Esophagus (tissue), 2 donors: Measurements from ENCODE around the gene MIEN1. TPM values are rescaled to one million over a fixed set of nuclear protein-coding genes. Genes with fewer than 3 reads are reported as not detected.
"Not testable (repeated sequence)": the region's sequence is repeated elsewhere in the genome, so short reads cannot be mapped to it uniquely, and the experiment has no call there.

Source experiments
- H3K27ac ChIP-seq, 2 donors: one replicate each; pipeline ENCODE4 v1.5.1; 2013; ENCODE audit warnings: low read depth in 2 of 2, mild to moderate bottlenecking in 2 of 2, inconsistent platforms in 1 of 2, low read length in 1 of 2, moderate library complexity in 1 of 2
- H3K27me3 ChIP-seq, 2 donors: one replicate each; pipeline ENCODE4 v1.6.1; 2013; ENCODE audit warnings: low read length in 2 of 2, control low read depth in 1 of 2, mild to moderate bottlenecking in 1 of 2; ENCODE audit not compliant: insufficient read depth in 2 of 2, control insufficient read depth in 1 of 2
- H3K36me3 ChIP-seq, 2 donors: one replicate each; pipeline ENCODE4 v1.6.1; 2013; ENCODE audit warnings: low read length in 1 of 2; ENCODE audit not compliant: control insufficient read depth in 2 of 2, insufficient read depth in 2 of 2
- H3K4me1 ChIP-seq, 2 donors: one replicate each; pipeline ENCODE4 v1.6.1; 2013; ENCODE audit warnings: low read length in 1 of 2; ENCODE audit not compliant: control insufficient read depth in 2 of 2, insufficient read depth in 2 of 2
- H3K4me3 ChIP-seq, 2 donors: one replicate each; pipeline ENCODE4 v1.5.1; 2013; ENCODE audit warnings: low read length in 2 of 2, mild to moderate bottlenecking in 2 of 2, low read depth in 1 of 2, moderate library complexity in 1 of 2
- H3K9me3 ChIP-seq, 2 donors: one replicate each; pipeline ENCODE4 v1.6.1; 2013; ENCODE audit warnings: mild to moderate bottlenecking in 2 of 2, low read depth in 1 of 2, low read length in 1 of 2, moderate library complexity in 1 of 2; ENCODE audit not compliant: control insufficient read depth in 2 of 2, insufficient read depth in 1 of 2
- WGBS, 2 donors: extraction: QIAGEN DNeasy Blood & Tissue Kit; methylation state at CpG; one replicate each; pipeline ENCODE4 v1.1.7; 2013; 5-methylcytosine and 5-hydroxymethylcytosine counted together
- polyA plus RNA-seq, 2 donors: library from polyadenylated mRNA; stranded (reverse); fragments of 200-250 nt; gene quantifications; one replicate each; pipeline ENCODE4 v1.2.3, GENCODE V29; 2013
- donor health status: healthy with polysubstance abuse.
- donor health status: Bipolar disorder and iron deficiency.

MIEN1 gene
- polyA plus RNA-seq, 2 donors = 57.5 to 98.6 TPM

DNA sequence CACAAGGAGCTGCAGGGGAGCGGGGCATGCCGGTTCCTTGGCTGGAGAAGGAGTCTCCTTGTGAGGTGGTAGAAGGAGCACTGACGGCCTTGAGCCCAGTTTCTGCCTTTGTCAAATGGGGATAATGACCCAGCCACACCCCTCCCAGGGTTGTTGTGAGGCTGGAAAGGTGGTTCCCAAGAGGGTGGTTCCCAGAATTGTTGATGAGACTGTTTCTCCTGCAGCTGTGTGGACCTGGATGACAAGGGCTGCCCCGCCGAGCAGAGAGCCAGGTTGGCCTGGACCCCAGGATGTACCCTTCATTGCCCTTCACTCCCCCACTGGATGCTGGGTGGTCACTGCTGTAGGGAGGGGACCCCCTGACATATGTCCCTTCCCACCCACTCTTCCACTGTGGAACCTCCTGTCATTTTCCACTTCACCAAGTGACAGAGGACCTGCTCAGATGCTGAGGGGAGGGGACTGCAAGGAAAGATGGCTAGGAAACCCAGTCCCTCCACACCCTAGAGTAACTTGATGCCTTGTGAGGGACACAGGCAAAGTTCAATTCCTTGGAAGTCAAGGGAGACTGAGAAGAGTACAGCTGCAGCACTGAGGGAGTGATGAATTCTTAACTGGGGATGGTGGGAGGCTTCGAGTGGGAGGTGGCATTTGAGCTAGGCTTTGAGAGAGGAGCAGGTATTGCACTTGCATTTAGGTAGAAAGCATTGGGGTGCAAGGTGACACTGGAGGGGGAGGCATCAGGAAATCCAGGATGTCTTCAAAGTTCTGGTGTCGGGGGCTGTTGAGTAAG, 10.6 kb downstream of the MIEN1 start:
- H3K4me1 ChIP-seq = peaks cover 9 to 18% of the 10 kb centered on the region in 2 donors
- peak overlapping the region; percentile 32 to 35 for H3K27ac ChIP-seq
- H3K9me3 ChIP-seq = no peaks in the 10 kb centered on the region
- 77 to 86% methylated on average over 7 of the region's 7 CpGs for WGBS, 2 donors
- H3K27me3 ChIP-seq = no peaks in the 10 kb centered on the region
- H3K36me3 ChIP-seq = peaks cover 10 to 38% of the 10 kb centered on the region in 2 donors
- no peak overlapping the region for H3K4me3 ChIP-seq

DNA sequence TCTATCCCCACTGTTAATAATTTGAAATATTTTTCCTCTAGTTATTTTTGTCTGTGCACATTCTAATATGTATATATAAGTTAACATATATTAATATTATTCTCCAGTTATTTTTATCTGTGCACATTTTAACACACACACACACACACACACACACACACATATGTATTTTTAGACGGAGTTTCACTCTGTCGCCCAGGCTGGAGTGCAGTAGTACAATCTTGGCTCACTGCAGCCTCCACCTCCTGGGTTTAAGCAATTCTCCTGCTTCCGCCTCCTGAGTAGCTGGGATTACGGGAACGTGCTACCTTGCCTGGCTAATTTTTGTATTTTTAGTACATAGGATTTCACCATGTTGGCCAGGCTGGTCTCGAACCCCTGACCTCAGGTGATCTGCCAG, 12.7 kb downstream of the MIEN1 start:
- Histone ChIP-seq H3K4me1 (peaks cover 9 to 13% of the 10 kb centered on the region in 2 donors), H3K4me3 (no peak overlapping the region), H3K27ac (no peak overlapping the region), H3K27me3 (no peaks in the 10 kb centered on the region), H3K36me3 (peaks cover 10 to 34% of the 10 kb centered on the region in 2 donors), H3K9me3 (no peaks in the 10 kb centered on the region)
- WGBS, 2 donors = 80% methylated on average over 6 of the region's 6 CpGs

GRCh38 chr17:39716879-39717536, 13.3 kb downstream of the MIEN1 start:
- H3K27me3 ChIP-seq = no peaks in the 10 kb centered on the region
- H3K9me3 ChIP-seq = no peaks in the 10 kb centered on the region
- 66 to 71% methylated on average over 11 of the region's 11 CpGs for whole genome bisulfite sequencing, 2 donors
- no peak overlapping the region for H3K4me3 ChIP-seq
- H3K4me1 ChIP-seq = peaks cover 9 to 13% of the 10 kb centered on the region in 2 donors
- peaks cover 14 to 38% of the 10 kb centered on the region in 2 donors for H3K36me3 ChIP-seq
- H3K27ac ChIP-seq = peak overlapping the region; percentile 95 to 96

DNA sequence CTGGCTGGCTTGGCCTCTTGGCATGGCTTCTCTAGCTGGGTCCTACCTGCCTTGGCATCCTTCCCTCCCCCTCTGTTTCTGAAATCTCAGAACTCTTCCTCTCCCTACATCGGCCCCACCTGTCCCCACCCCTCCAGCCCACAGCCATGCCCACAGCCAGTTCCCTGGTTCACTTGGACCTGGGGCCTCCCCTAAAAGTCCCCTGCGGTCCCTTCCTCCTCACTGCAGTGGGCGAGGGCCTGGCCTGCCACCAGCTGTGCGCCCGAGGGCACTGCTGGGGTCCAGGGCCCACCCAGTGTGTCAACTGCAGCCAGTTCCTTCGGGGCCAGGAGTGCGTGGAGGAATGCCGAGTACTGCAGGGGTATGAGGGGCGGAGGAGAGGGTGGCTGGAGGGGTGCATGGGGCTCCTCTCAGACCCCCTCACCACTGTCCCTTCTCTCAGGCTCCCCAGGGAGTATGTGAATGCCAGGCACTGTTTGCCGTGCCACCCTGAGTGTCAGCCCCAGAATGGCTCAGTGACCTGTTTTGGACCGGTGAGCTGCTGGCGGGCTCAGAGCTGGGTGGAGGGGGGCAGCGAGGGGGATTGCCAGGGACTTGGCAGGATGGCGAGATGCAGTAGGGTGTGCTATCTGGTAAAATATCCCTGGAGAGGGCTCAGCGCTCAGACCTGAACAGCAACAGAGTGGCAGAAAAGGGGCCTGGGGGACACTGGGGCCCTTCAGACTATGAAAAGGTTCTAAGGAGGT, 14.1 kb downstream of the MIEN1 start:
- WGBS, 2 donors = 54 to 60% methylated on average over 15 of the region's 15 CpGs
- Histone ChIP-seq H3K36me3 (peaks cover 17 to 40% of the 10 kb centered on the region in 2 donors), H3K27me3 (no peaks in the 10 kb centered on the region), H3K4me1 (peaks cover 9 to 13% of the 10 kb centered on the region in 2 donors), H3K27ac (peak overlapping the region; percentile 95 to 96), H3K9me3 (no peaks in the 10 kb centered on the region), H3K4me3 (no peak overlapping the region)

- Histone ChIP-seq H3K27ac (peak overlapping the region; percentile 95 to 96), H3K4me1 (peaks cover 9 to 13% of the 10 kb centered on the region in 2 donors), H3K4me3 (no peak overlapping the region), H3K27me3 (no peaks in the 10 kb centered on the region), H3K36me3 (peaks cover 17 to 40% of the 10 kb centered on the region in 2 donors), H3K9me3 (no peaks in the 10 kb centered on the region)
- WGBS, 2 donors = 65 to 72% methylated on average over 18 of the region's 18 CpGs
Observed at GRCh38 chr17:39715375-39716072, 14.8 kb downstream of the MIEN1 start.

DNA sequence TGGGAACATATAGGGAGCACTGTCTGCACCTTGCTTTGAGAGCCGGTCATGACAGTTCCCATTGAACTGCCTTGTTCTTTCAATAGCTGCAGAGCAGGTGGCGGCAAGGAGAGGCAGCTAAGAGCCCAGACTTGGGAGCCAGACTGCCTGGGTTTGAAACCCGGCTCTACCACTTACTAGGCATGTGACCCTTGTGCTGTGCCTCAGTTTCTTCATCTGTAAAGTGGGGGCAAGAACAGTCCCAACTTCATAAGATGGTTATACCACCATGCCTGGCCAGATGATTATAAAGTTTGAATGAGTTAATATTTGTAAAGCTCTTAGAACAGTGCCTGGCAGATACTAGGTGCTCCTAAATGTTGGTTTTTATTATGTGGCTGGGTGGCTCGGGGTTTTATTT, 16.1 kb downstream of the MIEN1 start:
- no peak overlapping the region for H3K4me3 ChIP-seq
- H3K27me3 ChIP-seq = no peaks in the 10 kb centered on the region
- WGBS, 2 donors = 94% methylated on average over 4 of the region's 4 CpGs
- peaks cover 17 to 39% of the 10 kb centered on the region in 2 donors for H3K36me3 ChIP-seq
- H3K9me3 ChIP-seq = no peaks in the 10 kb centered on the region
- no peak overlapping the region for H3K27ac ChIP-seq
- peaks cover 9 to 13% of the 10 kb centered on the region in 2 donors for H3K4me1 ChIP-seq

- no peak overlapping the region for H3K4me3 ChIP-seq
- H3K27ac ChIP-seq = no peak overlapping the region
- WGBS, 2 donors = 91 to 92% methylated on average over 10 of the region's 10 CpGs
- H3K27me3 ChIP-seq = no peaks in the 10 kb centered on the region
- peaks cover 14 to 53% of the 10 kb centered on the region in 2 donors for H3K36me3 ChIP-seq
- peaks cover 5 to 17% of the 10 kb centered on the region in 2 donors for H3K4me1 ChIP-seq
- H3K9me3 ChIP-seq = no peaks in the 10 kb centered on the region
Observed at GRCh38 chr17:39711851-39712250, 18.5 kb downstream of the MIEN1 start.

DNA sequence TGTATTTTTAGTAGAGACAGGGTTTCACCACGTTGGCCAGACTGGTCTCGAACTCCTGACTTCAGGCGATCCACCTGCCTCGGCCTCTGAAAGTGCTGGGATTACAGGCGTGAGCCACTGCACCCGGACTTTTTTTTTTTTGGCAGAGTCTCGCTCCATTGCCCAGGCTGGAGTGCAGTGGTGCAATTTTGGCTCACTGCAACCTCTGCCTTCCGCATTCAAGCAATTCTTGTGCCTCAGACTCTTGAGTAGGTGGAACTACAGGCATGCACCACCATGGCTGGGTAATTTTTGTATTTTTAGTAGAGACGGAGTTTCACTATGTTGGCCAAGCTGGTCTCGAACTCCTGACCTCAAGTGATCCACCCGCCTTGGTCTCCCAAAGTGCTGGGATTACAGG, 19.3 kb downstream of the MIEN1 start:
- 84 to 87% methylated on average over 11 of the region's 11 CpGs for WGBS, 2 donors
- H3K27me3 ChIP-seq = not testable (repeated sequence)
- H3K36me3 ChIP-seq = peaks cover 14 to 49% of the 10 kb centered on the region in 2 donors

More for the DNA sequence above, 19.3 kb downstream of the MIEN1 start:
- not testable (repeated sequence) for H3K4me3 ChIP-seq, H3K9me3 ChIP-seq, H3K27ac ChIP-seq
- H3K4me1 ChIP-seq = peaks cover 8 to 22% of the 10 kb centered on the region in 2 donors
